CD14-positive monocyte (primary cell): ENCODE measurements around the gene APOC1. TPM values are rescaled to one million over a fixed set of nuclear protein-coding genes. Genes with fewer than 3 reads are reported as not detected.
"Not testable (repeated sequence)": the region's sequence is repeated elsewhere in the genome, so short reads cannot be mapped to it uniquely, and the experiment has no call there.

Experiments
- DNase-seq, 3 donors: peaks; one replicate each; pipeline ENCODE4 v3.0.0-alpha.2; 2011 to 2022
- H2AFZ ChIP-seq: 2 replicates; pipeline ENCODE4 v1.6.0; 2012; ENCODE audit warnings: mild to moderate bottlenecking, low read depth, low read length, inconsistent platforms; ENCODE audit not compliant: insufficient read depth, poor library complexity, severe bottlenecking
- H3K27ac ChIP-seq, 2 donors: 1 replicate in 1 of 2; 2 replicates in 1 of 2; pipeline ENCODE4 v1.5.1; 2012 to 2013; ENCODE audit warnings: low read length in 2 of 2, control low read depth in 1 of 2, inconsistent platforms in 1 of 2, low read depth in 1 of 2, mild to moderate bottlenecking in 1 of 2
- H3K27me3 ChIP-seq, 2 donors: one replicate each; pipeline versions ENCODE4 v1.6.0 to v1.6.1; 2011 to 2013; ENCODE audit warnings: low read length in 2 of 2; ENCODE audit not compliant: control insufficient read depth in 2 of 2, insufficient read depth in 2 of 2
- H3K36me3 ChIP-seq, 2 donors: replicated peaks in 1 of 2; 1 replicate in 1 of 2; 2 replicates in 1 of 2; pipeline versions ENCODE4 v1.5.1 to v1.6.1; 2012 to 2013; ENCODE audit warnings: low read length in 2 of 2, control low read depth in 1 of 2, inconsistent platforms in 1 of 2, mild to moderate bottlenecking in 1 of 2; ENCODE audit not compliant: insufficient read depth in 2 of 2, control insufficient read depth in 1 of 2
- H3K4me1 ChIP-seq, 2 donors: 1 replicate in 1 of 2; 2 replicates in 1 of 2; pipeline versions ENCODE4 v1.5.1 to v1.6.1; 2012 to 2013; ENCODE audit warnings: low read length in 2 of 2, control low read depth in 1 of 2, inconsistent platforms in 1 of 2, mild to moderate bottlenecking in 1 of 2, moderate library complexity in 1 of 2; ENCODE audit not compliant: insufficient read depth in 2 of 2, control insufficient read depth in 1 of 2
- H3K4me2 ChIP-seq: replicated peaks from 2 replicates; pipeline ENCODE3; 2012; ENCODE audit warnings: low read length, moderate library complexity, mild to moderate bottlenecking; ENCODE audit not compliant: poor library complexity, severe bottlenecking; ENCODE audit errors: extremely low read depth
- H3K4me3 ChIP-seq, 3 experiments: fragments of 200-600 bp in 1 of 3; sonication (generic) in 1 of 3; replicated peaks in 1 of 3; 1 replicate in 2 of 3; 2 replicates in 1 of 3; pipeline ENCODE4 v1.5.1; 2011 to 2013; ENCODE audit warnings: low read length in 3 of 3, mild to moderate bottlenecking in 3 of 3, control low read depth in 2 of 3, low read depth in 2 of 3, inconsistent platforms in 1 of 3, moderate library complexity in 1 of 3
- H3K79me2 ChIP-seq: 2 replicates; pipeline ENCODE4 v1.6.0; 2012; ENCODE audit warnings: mild to moderate bottlenecking, control low read depth, inconsistent platforms, low read length, moderate library complexity; ENCODE audit not compliant: insufficient read depth
- H3K9ac ChIP-seq: 2 replicates; pipeline ENCODE4 v1.6.0; 2017; ENCODE audit warnings: low read length, mild to moderate bottlenecking; ENCODE audit not compliant: insufficient read depth, poor library complexity, severe bottlenecking
- H3K9me3 ChIP-seq, 2 donors: replicated peaks in 1 of 2; 1 replicate in 1 of 2; 2 replicates in 1 of 2; pipeline versions ENCODE4 v1.5.1 to v1.6.1; 2012 to 2013; ENCODE audit warnings: low read length in 2 of 2, control low read depth in 1 of 2; ENCODE audit not compliant: control insufficient read depth in 1 of 2, insufficient read depth in 1 of 2
- H4K20me1 ChIP-seq: 2 replicates; pipeline ENCODE4 v1.6.0; 2012; ENCODE audit warnings: mild to moderate bottlenecking, low read length, control low read depth, moderate library complexity; ENCODE audit not compliant: insufficient read depth
- H3K27ac Mint-ChIP-seq, 7 donors: one replicate each; pipeline ENCODE4 v1.8.0; 2020; ENCODE audit warnings: mild to moderate bottlenecking in 7 of 7, mixed read lengths in 7 of 7, moderate library complexity in 6 of 7, inconsistent platforms in 2 of 7
- H3K27me3 Mint-ChIP-seq, 3 donors: one replicate each; pipeline ENCODE4 v1.8.0; 2021 to 2022; ENCODE audit warnings: low read depth in 3 of 3, mild to moderate bottlenecking in 3 of 3, mixed read lengths in 3 of 3, moderate library complexity in 3 of 3, inconsistent platforms in 1 of 3
- H3K36me3 Mint-ChIP-seq, 2 donors: one replicate each; pipeline ENCODE4 v1.8.0; 2020; ENCODE audit warnings: mixed read lengths in 2 of 2, inconsistent platforms in 1 of 2, mild to moderate bottlenecking in 1 of 2
- H3K4me1 Mint-ChIP-seq: one replicate; pipeline ENCODE4 v1.8.0; 2020; ENCODE audit warnings: mild to moderate bottlenecking, mixed read lengths
- H3K4me3 Mint-ChIP-seq, 2 donors: one replicate each; pipeline ENCODE4 v1.8.0; 2020; ENCODE audit warnings: mild to moderate bottlenecking in 2 of 2, mixed read lengths in 2 of 2, moderate library complexity in 1 of 2
- H3K9me3 Mint-ChIP-seq, 7 donors: one replicate each; pipeline ENCODE4 v1.8.0; 2020 to 2022; ENCODE audit warnings: mixed read lengths in 7 of 7, mild to moderate bottlenecking in 6 of 7, moderate library complexity in 6 of 7, inconsistent platforms in 2 of 7
- WGBS: methylation state at CpG from one replicate; pipeline ENCODE4 v1.1.5; 2013; ENCODE audit warnings: missing lambda C conversion rate; ENCODE audit not compliant: insufficient coverage; 5-methylcytosine and 5-hydroxymethylcytosine counted together
- intact Hi-C, 2 donors: fragments of 100-400 bp; cut with micrococcal nuclease; formaldehyde crosslinking; loops; one replicate each; pipeline versions ENCODE4 v1.15.0 to v1.15.1; 2023
- polyA plus RNA-seq, 3 donors: library from polyadenylated mRNA; depleted of rRNA in 1 of 3; unstranded in 2 of 3; stranded (reverse) in 1 of 3; fragments of 300-500 nt in 2 of 3; fragments of >200 nt in 1 of 3; fragmentation: Illumina TruSeq in 2 of 3; gene quantifications; 1 replicate in 2 of 3; 2 replicates in 1 of 3; pipeline ENCODE4 v1.2.3, GENCODE V29; 2012 to 2021
- TF ChIP-seq, protein P1 (sequence below): fragments of 200-600 bp; IDR thresholded peaks from one replicate; pipeline ENCODE4 v1.8.0; 2022; ENCODE audit warnings: antibody characterized with exemption, mild to moderate bottlenecking

Gene APOC1
- polyA plus RNA-seq, 3 donors = 0.20 TPM; not detected in 2

DNA sequence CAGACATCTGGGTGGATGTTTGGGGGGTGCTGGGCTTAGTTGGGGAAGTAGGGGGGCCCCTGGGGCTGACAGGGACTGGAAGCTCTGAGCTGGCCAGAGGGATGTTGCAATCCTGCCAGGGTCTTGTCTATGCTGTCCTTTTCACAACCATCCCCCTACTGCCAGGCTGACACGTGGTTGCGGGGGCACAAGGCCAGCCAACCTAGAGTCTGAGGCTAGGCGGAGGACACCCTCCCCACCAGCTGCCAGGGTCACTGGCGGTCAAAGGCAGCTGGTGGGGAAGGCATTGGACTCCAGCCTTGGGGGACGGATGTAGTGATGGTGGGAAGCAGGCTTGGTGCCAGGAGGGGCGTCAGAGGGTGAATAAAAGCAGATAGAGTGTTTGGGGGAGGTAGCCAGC is 1.6 kb upstream of the APOC1 start:
- intact Hi-C loops = no loop called here
- TF ChIP-seq, protein P1, sequence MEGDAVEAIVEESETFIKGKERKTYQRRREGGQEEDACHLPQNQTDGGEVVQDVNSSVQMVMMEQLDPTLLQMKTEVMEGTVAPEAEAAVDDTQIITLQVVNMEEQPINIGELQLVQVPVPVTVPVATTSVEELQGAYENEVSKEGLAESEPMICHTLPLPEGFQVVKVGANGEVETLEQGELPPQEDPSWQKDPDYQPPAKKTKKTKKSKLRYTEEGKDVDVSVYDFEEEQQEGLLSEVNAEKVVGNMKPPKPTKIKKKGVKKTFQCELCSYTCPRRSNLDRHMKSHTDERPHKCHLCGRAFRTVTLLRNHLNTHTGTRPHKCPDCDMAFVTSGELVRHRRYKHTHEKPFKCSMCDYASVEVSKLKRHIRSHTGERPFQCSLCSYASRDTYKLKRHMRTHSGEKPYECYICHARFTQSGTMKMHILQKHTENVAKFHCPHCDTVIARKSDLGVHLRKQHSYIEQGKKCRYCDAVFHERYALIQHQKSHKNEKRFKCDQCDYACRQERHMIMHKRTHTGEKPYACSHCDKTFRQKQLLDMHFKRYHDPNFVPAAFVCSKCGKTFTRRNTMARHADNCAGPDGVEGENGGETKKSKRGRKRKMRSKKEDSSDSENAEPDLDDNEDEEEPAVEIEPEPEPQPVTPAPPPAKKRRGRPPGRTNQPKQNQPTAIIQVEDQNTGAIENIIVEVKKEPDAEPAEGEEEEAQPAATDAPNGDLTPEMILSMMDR = no peak
- Histone ChIP-seq H3K9me3 (no peaks in the 10 kb centered on the region), H3K9ac (no peak overlapping the region), H4K20me1 (no peaks in the 10 kb centered on the region), H3K4me1 (peaks cover 30 to 33% of the 10 kb centered on the region in 2 donors), H3K4me3 (no peak overlapping the region), H3K4me2 (no peak overlapping the region), H3K79me2 (no peaks in the 10 kb centered on the region), H3K27ac (no peak overlapping the region), H3K27me3 (no peaks in the 10 kb centered on the region), H3K36me3 (no peaks in the 10 kb centered on the region), H2AFZ (no peak overlapping the region)
- H3K27me3 Mint-ChIP-seq = peaks cover 2 to 11% (median 9%) of the 10 kb centered on the region in 3 donors
- H3K36me3 Mint-ChIP-seq = no peaks in the 10 kb centered on the region
- H3K9me3 Mint-ChIP-seq = no peaks in the 10 kb centered on the region
- H3K27ac Mint-ChIP-seq = peak overlapping the region in 2 of 7 donors; percentile 54 to 62
- no peak for DNase-seq
- peaks cover 35% of the 10 kb centered on the region for H3K4me1 Mint-ChIP-seq
- WGBS = 6% methylated on average over 2 of the region's 6 CpGs
- H3K4me3 Mint-ChIP-seq = peak overlapping the region in 1 of 2 donors; percentile 60

DNA sequence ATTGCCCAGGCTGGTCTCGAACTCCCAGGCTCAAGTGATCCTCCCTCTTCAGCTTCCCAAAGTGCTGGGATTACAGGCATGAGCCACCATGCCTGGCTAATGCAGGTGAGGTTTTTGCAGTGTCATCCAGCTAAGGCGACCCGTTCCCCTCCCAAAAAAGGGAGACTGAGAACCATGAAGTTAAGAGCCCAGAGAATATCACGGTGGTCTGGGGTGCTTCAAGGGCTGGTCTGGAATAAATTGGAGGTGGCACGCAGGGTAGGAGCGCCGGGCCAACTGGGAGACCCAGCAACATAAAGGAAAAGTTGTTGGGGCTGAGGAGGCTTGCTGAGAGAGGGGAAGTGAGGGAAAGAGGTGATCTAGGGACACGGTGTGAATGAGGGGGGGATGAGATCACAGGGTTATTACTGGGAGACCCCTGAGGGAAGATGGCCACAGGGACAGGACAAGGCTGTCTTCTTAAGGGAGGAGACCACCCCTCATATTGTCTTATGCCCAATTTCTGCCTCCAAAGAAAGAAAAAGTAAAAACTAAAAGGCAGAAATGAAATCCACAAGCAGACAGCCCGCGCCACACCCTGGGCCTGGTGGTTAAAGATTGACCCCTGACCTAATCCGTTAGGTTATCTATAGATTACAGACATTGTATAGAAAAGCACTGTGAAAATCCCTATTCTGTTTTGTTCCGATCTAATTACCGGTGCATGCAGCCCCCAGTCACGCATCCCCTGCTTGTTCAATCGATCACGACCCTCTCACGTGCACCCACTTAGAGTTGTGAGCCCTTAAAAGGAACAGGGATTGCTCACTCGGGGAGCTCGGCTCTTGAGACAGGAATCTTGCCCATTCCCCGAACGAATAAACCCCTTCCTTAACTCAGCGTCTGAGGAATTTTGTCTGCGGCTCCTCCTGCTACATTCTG is 636 bp upstream of the APOC1 start:
- WGBS = 54% methylated on average over 12 of the region's 23 CpGs
- H3K4me3 Mint-ChIP-seq = peak overlapping the region; percentile 92 to 98
- peaks cover 35% of the 10 kb centered on the region for H3K4me1 Mint-ChIP-seq
- H4K20me1 ChIP-seq, DNase-seq, H3K27me3 ChIP-seq, H3K9me3 Mint-ChIP-seq, intact Hi-C loops, H3K79me2 ChIP-seq, H3K36me3 ChIP-seq, H3K9me3 ChIP-seq, H3K27ac ChIP-seq, H3K36me3 Mint-ChIP-seq: not testable (repeated sequence)
- H3K27ac Mint-ChIP-seq = peak overlapping the region in 6 of 7 donors; percentile 50 to 93 (median 62)
- H3K9ac ChIP-seq = peak overlapping the region; percentile 55
- H3K4me3 ChIP-seq = peak overlapping the region in 1 of 3 experiments; percentile 77
- peak overlapping the region; percentile 93 for H2AFZ ChIP-seq
- H3K4me1 ChIP-seq = peaks cover 30 to 33% of the 10 kb centered on the region in 2 donors
- peaks cover 2 to 11% (median 8%) of the 10 kb centered on the region in 3 donors for H3K27me3 Mint-ChIP-seq
- H3K4me2 ChIP-seq = peak overlapping the region; percentile 81
